Right renal cortex interstitium (tissue), 3 donors: ENCODE results near the gene BACH2. TPM values are rescaled to one million over a fixed set of nuclear protein-coding genes. Genes with fewer than 3 reads are reported as not detected.
"Not testable (repeated sequence)": the region's sequence is repeated elsewhere in the genome, so short reads cannot be mapped to it uniquely, and the experiment has no call there.

Experiments
- DNase-seq, 3 donors: peaks; one replicate each; pipeline ENCODE4 v3.0.0-alpha.2; 2013; ENCODE audit warnings: low read depth in 3 of 3, low spot score in 2 of 3
- polyA plus RNA-seq, 3 donors: library from polyadenylated mRNA; unstranded; fragments of 120-200 nt; gene quantifications; one replicate each; pipeline ENCODE4 v1.2.1, GENCODE V29; 2013; ENCODE audit not compliant: insufficient read length in 3 of 3

BACH2 gene
- polyA plus RNA-seq, 3 donors = 9.1 to 11.3 (median 10.0) TPM

DNA sequence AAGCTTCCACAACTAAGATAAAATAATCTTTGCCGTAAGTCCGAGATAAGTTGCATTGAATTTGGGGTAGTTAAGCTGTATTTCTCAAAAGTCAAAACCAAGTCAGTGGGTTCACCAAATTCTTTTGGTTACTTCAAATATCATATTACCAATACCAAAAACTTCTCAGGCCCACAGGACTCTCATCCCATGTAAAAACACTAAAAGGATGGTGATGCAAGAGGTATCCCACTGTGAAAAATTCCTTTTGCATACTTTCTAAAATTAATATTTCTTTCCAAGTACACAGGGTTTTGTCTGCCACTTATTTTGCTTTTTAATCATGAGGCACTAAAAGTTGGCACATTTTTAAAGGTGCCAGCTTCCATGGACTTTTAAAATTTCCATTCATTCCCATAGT, 251.1 kb downstream of the BACH2 start:
- DNase-seq = no peak

DNA sequence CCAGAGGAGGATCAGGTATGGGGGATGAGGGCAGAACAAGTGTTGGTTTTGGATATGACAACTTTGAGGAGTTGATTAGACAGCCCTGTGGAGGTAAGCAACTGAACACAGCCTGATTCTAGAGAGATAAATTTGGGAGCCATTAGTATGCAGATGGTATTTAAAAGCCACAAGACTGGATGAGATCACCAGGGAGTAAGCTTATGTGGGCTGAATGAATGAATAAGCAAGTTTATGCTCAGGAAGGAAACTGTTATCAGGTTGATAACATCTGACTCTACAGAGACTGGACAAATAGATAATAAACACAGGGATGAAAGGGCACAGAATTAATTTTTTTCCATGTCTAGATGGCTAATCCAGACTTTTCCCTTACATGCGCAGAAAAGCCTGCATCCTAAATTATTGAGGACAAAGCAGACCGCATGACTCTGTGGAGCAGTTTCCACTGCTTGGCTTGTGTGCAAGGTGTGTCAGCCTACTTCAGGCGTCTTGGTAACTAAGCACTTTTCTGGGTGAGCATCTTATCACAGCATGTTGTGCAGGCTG, 251.7 kb downstream of the BACH2 start:
- no peak for DNase-seq

DNA sequence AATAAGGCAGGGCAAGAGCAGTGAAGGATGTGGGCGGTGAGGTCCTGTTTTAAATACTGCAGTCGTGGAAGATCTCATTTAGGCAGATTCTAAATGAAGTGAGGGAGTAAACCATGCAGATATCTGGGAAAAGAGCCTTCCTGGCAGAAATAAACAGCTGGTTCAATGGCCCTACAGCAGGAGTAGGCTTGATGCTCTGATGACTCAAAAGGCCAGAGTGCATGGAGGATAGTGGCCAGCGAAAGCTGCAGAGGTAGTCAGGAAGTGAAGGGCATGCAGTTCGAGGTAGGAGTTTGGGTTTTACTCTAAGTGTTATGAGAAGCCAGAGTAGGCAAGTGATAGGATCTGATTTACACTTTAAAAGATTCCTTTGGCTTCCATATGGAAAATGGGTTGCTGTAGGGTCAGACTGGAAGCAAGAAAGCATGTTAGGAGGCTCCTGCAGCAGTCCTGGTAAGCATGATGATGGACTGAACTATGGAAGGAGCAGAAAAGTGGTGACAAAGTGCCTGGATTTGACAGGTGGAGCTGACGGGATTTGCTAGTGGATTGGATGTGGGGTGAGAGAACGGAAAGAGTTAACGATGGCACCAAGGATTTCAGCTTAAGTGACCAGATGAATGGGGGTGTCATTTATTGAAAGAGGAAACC, 252.3 kb downstream of the BACH2 start:
- DNase-seq = no peak

DNA sequence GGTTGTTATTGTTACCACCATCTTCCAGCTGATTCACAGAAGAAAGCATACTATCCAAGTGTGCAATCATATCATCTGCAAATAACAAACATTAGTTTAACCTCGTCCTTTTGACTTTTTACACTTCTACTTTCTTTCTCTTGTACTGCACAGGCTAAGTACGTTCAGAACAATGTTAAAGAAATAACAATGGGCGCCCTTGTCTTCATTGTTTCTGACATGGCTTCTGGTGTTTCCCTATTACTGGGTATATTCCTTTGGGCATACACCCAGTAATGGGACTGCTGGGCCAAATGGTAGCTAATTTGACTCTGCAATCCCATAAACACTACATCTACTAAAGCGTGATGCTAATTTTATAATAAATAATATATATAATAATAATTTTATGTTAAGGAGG, 255.7 kb downstream of the BACH2 start:
- DNase-seq = no peak

DNA sequence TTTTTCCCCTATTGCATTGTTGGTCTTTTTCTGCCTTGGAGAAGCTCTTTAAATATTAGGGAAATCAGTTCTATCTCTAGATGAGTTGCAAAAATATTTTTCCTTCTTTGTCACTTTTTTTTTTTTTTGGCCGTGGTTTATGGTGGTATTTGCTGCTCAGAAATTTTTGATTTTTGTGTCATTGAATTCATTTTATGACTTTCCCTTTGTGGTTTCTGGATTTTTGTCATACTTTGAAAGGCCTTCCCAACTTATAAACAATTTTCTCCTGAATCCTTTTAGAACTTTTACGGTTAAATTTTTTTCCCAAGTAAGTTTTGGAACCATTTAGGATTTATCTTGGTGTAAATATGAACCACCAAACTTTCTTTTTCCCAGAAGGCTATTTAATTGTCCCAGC, 256.7 kb downstream of the BACH2 start:
- no peak for DNase-seq

DNA sequence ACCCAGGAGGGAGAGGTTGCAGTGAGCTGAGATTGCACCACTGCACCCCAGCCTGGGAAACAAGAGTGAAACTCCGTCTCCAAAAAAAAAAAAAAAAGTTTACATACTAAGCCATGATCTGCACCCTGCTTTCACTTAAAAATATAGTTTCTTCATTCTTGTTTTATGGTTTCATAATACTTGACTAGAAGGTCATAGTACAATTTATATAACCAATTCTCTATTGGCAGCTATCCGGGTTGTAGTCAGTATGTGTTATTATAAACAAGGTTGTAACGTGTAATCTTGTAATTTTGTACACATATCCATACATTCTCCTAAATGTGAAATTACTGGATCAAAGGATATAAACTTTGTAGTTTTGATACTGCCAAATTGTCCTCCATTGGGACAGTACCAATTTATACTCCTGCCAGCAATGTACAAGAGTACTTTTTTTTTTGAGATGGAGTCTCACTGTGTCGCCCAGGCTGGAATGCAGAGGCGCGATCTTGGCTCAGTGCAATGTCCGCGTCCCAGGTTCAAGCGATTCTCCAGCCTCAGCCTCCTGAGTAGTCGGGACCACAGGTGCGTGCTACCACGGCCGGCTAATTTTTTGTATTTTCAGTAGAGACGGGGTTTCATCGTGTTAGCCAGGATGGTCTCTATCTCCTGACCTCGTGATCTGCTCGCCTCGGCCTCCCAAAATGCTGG, 257.5 kb downstream of the BACH2 start:
- DNase-seq = no peak

DNA sequence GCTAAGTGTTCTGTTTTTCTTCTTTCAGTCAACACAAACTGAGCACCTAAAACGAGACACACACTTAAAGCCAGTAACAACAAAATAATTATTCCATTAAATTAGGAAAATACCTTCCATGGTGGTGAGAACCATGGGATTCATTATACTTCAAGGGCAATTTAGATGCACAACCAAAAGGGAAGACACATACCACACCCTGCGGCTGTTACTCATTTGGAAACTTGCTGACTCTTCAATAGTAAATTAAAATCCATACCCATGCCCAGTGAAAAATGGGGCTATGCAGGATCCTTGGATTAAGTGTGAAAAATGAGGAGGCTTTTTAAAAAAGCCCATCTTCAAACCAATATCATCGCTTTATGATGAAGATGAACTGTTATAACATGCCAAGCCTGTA, 259.7 kb downstream of the BACH2 start:
- DNase-seq = no peak

DNA sequence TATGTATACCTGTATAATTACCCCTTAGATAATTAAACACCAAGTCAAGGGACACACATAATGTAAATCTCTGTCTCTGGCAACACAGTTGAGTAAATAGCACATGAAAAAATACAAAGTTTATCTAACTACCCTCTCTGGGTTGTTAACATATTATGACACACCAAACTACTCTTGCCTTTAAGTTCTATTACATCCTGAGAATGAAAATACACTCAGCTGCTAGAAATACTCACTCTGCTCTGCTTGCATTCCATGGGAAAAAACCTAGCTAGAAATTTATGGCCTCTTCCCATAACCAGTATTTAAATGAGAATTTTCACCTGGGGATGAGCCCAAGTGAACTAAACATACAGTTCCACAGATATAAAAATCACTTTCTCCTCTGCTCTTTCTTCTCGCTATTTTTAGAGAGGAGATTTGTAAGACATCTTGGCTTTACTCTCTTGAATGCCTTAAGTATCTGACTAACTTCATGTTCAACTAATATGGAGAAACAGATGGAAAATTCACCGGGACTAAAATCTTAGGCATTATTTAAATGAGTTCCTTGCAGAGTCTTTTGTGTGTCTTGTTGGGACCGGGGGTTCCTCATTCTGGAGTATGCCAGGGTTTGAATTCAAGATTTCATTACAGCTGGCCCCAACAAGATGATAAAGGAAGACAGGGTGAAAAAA, 261.5 kb downstream of the BACH2 start:
- no peak for DNase-seq

DNA sequence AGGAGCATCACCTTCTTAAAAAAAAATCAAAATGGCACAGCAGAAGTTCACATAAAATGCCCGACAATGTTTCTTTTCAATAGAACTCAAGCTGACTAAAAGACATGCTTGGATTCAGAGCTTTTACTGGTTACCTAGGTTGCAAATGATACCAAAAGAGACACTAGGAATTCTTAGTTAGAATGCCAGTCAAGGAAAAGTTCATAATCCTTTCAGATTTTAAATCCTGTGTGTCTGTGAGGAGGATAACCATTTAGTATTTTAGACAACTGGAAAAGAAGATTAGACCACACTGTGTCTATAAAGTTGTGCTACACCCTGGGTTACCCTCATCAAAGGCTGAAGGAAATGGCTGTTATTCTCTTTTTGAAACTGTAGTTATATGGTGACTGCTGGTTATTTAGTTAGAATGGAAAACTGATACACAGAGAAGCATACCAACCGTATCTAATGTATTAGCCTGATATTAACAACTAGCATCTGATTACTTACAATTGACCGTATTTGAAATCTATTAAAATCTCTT, 262.8 kb downstream of the BACH2 start:
- no peak for DNase-seq

DNA sequence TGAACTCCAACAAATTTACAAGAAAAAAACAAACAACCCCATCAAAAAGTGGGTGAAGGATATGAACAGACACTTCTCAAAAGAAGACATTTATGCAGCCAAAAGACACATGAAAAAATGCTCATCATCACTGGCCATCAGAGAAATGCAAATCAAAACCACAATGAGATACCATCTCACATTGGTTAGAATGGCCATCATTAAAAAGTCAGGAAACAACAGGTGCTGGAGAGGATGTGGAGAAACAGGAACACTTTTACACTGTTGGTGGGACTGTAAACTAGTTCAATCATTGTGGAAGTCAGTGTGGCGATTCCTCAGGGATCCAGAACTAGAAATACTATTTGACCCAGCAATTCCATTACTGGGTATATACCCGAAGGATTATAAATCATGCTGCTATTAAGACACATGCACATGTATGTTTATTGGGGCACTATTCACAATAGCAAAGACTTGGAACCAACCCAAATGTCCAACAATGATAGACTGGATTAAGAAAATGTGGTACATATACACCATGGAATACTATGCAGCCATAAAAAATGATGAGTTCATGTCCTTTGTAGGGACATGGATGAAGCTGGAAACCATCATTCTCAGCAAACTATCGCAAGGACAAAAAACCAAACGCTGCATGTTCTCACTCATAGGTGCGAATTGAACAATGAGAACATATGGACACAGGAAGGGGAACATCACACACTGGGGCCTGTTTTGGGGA, 264.0 kb downstream of the BACH2 start:
- DNase-seq = not testable (repeated sequence)

DNA sequence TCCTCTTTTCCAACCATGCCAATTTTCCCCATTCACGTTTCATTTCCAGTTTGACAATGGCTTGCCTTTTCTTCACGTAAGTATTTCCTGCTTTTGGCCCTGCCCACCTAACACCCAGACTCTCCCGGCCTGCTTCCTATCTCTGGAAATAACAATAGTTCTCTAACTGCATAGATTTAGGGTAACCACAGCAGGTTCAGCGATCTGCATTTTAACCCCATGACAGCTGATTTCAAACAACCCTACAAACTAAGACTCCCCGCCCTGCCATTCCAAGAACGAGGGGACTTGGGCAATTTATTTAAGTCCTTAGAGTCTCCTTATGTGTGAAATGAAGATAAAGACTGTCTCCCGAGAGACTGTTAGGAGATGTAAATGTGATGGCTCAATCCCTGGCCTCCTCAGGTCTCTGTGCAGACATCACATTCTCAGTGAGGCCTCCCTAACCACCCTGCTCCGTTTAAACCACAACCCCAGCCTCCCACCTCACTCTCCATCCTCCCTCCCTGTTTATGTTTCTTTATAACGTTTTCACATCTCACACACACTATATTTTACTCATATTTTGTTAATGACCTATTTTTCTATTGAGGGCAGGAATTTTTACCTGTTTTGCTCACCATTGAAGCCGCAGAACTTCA, 267.5 kb downstream of the BACH2 start:
- DNase-seq = no peak

DNA sequence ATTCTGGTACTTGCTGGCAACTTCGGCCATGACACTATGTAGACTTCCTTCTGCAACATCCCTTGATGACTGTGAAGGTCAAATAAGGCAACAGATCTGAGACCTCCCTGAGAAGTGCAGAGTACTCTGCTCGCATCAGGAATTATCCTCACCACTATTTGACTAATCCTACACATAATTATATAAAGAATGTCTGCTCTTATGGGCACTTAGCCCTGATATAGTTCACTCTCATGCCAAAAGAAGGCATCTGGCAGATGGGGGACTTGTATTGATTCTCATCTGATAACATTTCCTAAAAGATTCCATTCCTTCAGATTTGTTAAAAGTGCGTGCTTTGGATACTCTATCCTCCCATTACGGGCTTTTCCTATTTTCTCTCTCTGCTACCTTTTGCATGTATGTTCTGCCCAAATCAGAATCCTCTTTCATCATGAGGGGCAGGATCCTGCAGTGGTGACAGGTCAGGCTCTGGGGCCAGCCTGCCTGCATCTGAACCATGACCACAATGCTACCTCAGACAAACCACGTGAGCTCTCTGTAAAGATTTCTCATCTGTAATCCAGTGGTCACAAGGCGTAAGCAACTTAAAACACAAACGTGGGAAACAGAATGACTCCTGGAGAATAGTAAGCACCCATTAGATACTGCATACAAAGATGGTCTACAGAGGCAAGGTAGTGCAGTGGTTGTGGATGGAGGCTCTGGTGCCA, 268.4 kb downstream of the BACH2 start:
- DNase-seq = no peak

DNA sequence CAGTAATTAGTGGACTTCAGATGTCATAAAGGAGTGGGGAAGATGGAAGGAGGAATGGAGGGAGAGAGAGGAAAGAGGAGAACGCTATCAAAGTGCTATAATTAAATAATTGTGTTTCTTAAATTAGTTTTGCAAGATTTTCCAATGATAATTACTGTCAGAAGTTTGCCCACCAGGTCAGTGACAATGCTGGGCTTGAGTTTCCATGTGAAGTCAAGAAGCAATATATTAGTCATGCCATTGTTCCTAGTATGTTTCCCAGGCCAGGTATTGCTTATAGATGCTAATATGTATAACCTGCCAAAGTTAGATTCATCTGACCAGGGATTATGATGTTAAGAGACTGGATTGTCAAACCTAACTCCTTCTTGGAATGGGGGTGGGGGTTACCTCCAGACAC, 270.4 kb downstream of the BACH2 start:
- no peak for DNase-seq

DNA sequence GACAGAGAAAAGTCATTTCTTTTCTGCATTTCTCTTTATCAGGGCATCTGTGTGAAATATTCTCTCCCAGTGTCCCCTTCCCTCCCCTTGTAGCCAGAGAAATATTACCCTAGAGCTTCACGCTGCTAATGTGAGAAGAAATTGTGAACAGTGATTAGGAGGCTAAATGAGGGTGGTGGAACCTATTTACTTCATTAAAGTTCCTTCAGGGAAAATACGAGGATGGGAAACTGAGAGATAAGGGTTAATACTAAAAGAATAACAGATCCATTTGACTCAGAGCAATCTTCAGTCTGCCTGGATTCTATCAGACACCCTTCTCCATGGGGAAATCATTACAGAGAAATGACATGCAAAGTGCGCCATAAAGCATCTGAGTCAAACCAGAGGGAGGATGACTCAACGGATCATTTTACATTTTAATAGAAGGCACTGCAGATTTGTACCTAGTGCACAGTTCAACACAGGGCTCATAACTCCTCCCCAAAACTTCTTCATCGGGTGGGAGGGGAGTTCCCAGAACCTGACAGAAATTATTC, 271.1 kb downstream of the BACH2 start:
- peak in 1 of 3 donors; percentile 10 for DNase-seq

DNA sequence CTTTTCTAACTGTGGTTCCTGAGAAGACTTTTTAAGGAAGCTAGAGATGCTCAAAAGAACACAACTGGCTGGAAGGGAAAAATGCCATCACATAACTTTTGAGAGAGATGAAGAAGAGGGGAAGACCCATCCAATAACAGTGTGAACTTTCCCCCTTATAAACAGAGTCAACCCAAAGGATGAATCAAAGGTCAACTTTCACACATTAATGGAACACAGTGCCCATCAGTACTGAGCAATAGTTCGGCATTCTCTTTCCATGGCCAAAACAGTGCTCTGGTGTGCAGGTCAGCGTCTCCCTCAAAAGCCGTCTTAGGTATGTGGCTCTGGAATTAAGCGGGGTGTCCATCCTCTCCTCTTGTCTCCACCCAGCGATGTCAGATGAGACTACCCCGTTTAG, 272.0 kb downstream of the BACH2 start:
- no peak for DNase-seq

DNA sequence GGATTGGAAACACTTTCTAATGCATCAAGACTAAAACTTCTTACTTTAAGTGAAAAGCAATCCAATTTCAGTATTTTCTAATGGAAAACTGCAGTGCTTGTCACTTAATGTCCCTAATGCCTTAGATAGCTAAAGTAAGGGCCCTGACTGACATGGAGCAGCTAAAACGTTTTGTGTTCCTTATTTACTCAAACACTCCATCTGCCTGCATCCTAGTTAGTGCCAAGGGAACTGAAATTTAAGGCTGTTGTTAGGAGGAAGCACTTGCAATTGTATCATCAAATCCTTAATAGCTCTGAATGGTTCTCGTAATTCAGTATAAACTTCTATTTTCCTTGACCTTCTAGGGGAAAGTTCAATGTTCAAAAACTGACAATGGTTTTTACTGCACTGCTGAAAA, 274.9 kb downstream of the BACH2 start:
- no peak for DNase-seq

DNA sequence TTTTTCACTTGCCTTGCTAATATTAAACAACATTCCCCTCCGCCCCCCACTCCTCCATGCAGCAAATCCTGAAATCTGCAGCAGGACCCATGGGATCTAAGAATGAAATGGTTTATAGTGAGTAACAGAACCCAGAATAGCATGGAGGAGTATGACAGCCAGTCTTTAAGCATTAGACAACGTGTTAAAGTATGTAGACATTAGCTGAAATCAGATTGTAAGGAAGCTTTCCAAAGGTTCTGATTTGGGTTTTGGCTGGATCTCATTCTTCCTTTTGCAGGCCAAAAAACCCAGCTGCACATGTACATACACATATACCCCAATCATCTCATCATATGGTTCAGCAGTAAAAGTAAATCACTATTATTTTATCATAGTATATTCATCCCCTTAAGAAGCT, 275.9 kb downstream of the BACH2 start:
- no peak for DNase-seq

DNA sequence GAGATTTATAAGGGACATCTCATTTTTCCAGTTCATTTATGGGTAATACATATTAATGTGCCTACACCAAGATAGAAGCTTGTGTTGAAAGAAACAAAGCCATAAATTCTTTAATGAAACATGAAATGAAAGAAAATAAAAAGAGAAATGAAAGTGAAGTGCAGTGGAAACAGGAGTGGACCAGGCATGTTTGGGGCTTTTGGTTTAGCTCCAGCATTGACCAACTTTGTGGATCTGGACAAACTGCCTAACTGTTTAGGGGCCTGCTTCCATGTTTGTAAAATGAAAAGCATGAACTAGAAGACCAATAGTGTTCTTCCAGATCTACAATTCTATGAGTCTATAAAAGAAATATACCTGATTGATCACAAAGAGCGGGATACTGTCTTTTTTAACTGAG, 277.4 kb downstream of the BACH2 start:
- no peak for DNase-seq

DNA sequence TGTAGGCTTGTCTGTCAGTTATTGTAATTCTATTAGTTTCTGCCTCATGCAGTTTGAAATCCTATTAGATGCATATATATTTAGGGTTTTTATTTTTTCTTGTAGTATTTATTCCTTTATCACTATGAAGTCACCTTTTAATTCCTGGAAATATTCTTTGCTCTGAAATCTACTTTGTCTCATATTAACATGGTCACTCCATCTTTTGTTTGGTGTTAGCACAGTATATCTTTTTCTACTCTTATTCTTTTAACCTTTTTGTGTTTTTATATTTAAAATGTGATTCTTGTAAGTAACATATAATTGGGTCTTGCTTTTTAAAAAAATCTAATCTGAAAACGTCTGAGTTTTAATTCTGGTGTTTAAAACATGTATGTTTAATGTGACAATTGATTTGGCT, 280.8 kb downstream of the BACH2 start:
- no peak for DNase-seq
